Uterus (tissue), 4 donors: ENCODE results near the gene ATXN2. TPM values are rescaled to one million over a fixed set of nuclear protein-coding genes. Genes with fewer than 3 reads are reported as not detected.

Source experiments
- DNase-seq, 2 donors: peaks; one replicate each; pipeline ENCODE4 v3.0.0-alpha.2; 2019 to 2020
- H3K27ac ChIP-seq, 2 donors: fragments of 200-600 bp; sonication (generic); 1 replicate in 1 of 2; 2 replicates in 1 of 2; pipeline ENCODE4 v1.5.1; 2016 to 2018
- H3K27me3 ChIP-seq, 2 donors: fragments of 200-600 bp; sonication (generic); one replicate each; pipeline ENCODE4 v1.5.1; 2018 to 2019; ENCODE audit warnings: control low read depth in 1 of 2
- H3K36me3 ChIP-seq, 2 donors: fragments of 200-600 bp; sonication (generic); one replicate each; pipeline ENCODE4 v1.5.1; 2019; ENCODE audit warnings: control low read depth in 1 of 2
- H3K4me1 ChIP-seq, 2 donors: fragments of 200-600 bp; sonication (generic); one replicate each; pipeline ENCODE4 v1.5.1; 2018 to 2019; ENCODE audit warnings: control low read depth in 1 of 2
- H3K4me3 ChIP-seq, 2 donors: fragments of 200-600 bp; sonication (generic); 1 replicate in 1 of 2; 2 replicates in 1 of 2; pipeline ENCODE4 v1.5.1; 2018 to 2019; ENCODE audit warnings: mild to moderate bottlenecking in 1 of 2
- H3K9me3 ChIP-seq, 2 donors: fragments of 200-600 bp; sonication (generic); one replicate each; pipeline ENCODE4 v1.5.1; 2019; ENCODE audit warnings: control low read depth in 1 of 2
- POLR2A ChIP-seq, 2 donors: fragments of 450-650 bp; IDR thresholded peaks; one replicate each; pipeline ENCODE4 v1.6.1; 2016; ENCODE audit warnings: antibody characterized with exemption in 2 of 2, mild to moderate bottlenecking in 1 of 2, moderate library complexity in 1 of 2
- intact Hi-C: fragments of 100-400 bp; cut with DNase I; formaldehyde crosslinking; loops from one replicate; pipeline ENCODE4 v1.15.1; 2023; ENCODE audit warnings: low total_unique reads
- total RNA-seq, 4 donors: library from RNA; depleted of rRNA in 3 of 4; stranded (reverse); fragments of >200 nt in 3 of 4; gene quantifications; one replicate each; pipeline versions ENCODE4 v1.1.0 to v1.2.4, GENCODE V29; 2014 to 2023
- TF ChIP-seq, protein P1 (sequence below), 4 experiments: fragments of 200-600 bp in 2 of 4; fragments of 450-650 bp in 2 of 4; sonication (generic) in 2 of 4; IDR thresholded peaks; one replicate each; pipeline ENCODE4 v1.5.1; 2016 to 2019; ENCODE audit warnings: antibody characterized with exemption in 4 of 4, mild to moderate bottlenecking in 2 of 4, moderate library complexity in 1 of 4
- donor health status: DM: yes; HTN: yes; CAD: no.

Gene ATXN2
- total RNA-seq, 4 donors from 2014 or later: 37.1 to 112 (median 66.0) TPM

DNA sequence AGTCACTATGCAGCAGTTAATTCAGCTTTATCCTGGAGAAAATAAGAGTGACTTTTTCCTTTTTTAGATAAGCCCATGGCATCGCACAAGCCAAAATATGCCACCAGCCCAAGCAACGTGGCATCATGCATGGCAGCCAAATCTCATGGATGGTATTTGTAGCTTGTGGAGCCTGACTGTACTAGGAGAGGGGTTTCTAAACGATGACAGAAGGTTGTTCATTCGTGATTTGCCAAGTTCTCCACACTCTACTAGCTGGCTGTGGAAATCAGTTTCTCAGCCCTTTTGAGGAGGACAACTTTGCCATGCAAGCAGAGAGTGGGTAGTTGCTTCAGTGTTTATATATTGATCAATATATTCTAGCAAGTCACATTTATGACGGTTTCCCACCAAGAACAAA, 41.4 kb upstream of the ATXN2 start:
- Histone ChIP-seq H3K4me1 (peaks cover 0 to 8% of the 10 kb centered on the region in 2 donors), H3K4me3 (no peak overlapping the region)

GRCh38 chr12:111638556-111638955, 39.4 kb upstream of the ATXN2 start:
- intact Hi-C loops: no loop called here
- TF ChIP-seq, protein P1, sequence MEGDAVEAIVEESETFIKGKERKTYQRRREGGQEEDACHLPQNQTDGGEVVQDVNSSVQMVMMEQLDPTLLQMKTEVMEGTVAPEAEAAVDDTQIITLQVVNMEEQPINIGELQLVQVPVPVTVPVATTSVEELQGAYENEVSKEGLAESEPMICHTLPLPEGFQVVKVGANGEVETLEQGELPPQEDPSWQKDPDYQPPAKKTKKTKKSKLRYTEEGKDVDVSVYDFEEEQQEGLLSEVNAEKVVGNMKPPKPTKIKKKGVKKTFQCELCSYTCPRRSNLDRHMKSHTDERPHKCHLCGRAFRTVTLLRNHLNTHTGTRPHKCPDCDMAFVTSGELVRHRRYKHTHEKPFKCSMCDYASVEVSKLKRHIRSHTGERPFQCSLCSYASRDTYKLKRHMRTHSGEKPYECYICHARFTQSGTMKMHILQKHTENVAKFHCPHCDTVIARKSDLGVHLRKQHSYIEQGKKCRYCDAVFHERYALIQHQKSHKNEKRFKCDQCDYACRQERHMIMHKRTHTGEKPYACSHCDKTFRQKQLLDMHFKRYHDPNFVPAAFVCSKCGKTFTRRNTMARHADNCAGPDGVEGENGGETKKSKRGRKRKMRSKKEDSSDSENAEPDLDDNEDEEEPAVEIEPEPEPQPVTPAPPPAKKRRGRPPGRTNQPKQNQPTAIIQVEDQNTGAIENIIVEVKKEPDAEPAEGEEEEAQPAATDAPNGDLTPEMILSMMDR (IDR thresholded peaks at IDR 0.05): no peak
- TF ChIP-seq POLR2A (IDR thresholded peaks at IDR 0.05): no peak
- Histone ChIP-seq H3K4me1 (peaks cover 0 to 8% of the 10 kb centered on the region in 2 donors), H3K4me3 (no peak overlapping the region), H3K9me3 (no peaks in the 10 kb centered on the region), H3K36me3 (no peaks in the 10 kb centered on the region), H3K27me3 (no peaks in the 10 kb centered on the region), H3K27ac (no peak overlapping the region)
- DNase-seq: no peak

More for the DNA sequence above, 41.4 kb upstream of the ATXN2 start:
- TF ChIP-seq POLR2A (IDR thresholded peaks at IDR 0.05): no peak
- TF ChIP-seq, protein P1 (IDR thresholded peaks at IDR 0.05): no peak
- DNase-seq: no peak
- no peaks in the 10 kb centered on the region for H3K36me3 ChIP-seq
- no peaks in the 10 kb centered on the region for H3K27me3 ChIP-seq
- H3K27ac ChIP-seq: no peak overlapping the region
- intact Hi-C loops: no loop called here
- H3K9me3 ChIP-seq: no peaks in the 10 kb centered on the region

GRCh38 chr12:111636209-111636945, 37.3 kb upstream of the ATXN2 start:
- Histone ChIP-seq H3K9me3 (no peaks in the 10 kb centered on the region), H3K36me3 (no peaks in the 10 kb centered on the region), H3K27me3 (no peaks in the 10 kb centered on the region), H3K27ac (peak overlapping the region; percentile 80 to 82), H3K4me3 (no peak overlapping the region), H3K4me1 (peaks cover 0 to 5% of the 10 kb centered on the region in 2 donors)
- TF ChIP-seq, protein P1 (IDR thresholded peaks at IDR 0.05): no peak
- no peak for TF ChIP-seq POLR2A (IDR thresholded peaks at IDR 0.05)
- intact Hi-C loops: no loop called here
- DNase-seq: peak; percentile 73 to 86

GRCh38 chr12:111635524-111635923, 36.4 kb upstream of the ATXN2 start:
- intact Hi-C loops: no loop called here
- H3K27ac ChIP-seq: peak overlapping the region; percentile 80 to 82

More at GRCh38 chr12:111635524-111635923, 36.4 kb upstream of the ATXN2 start:
- Histone ChIP-seq H3K36me3 (no peaks in the 10 kb centered on the region), H3K4me3 (no peak overlapping the region), H3K9me3 (no peaks in the 10 kb centered on the region), H3K4me1 (peaks cover 0 to 5% of the 10 kb centered on the region in 2 donors), H3K27me3 (no peaks in the 10 kb centered on the region)
- no peak for DNase-seq
- no peak for TF ChIP-seq POLR2A (IDR thresholded peaks at IDR 0.05)
- TF ChIP-seq, protein P1 (IDR thresholded peaks at IDR 0.05): no peak
